WI38 (cell line): ENCODE data around the gene NRG3.

Source experiments
- H3K4me3 ChIP-seq: 2 replicates; pipeline ENCODE4 v1.5.1; 2011; ENCODE audit warnings: low read depth, mild to moderate bottlenecking, control low read depth, low read length
- TF ChIP-seq, protein P1 (sequence below): IDR thresholded peaks from 2 replicates; pipeline ENCODE4 v1.5.1; 2012; ENCODE audit warnings: low read depth, mild to moderate bottlenecking, control low read depth, low read length

NRG3 gene

GRCh38 chr10:82683945-82684344 lies 809.0 kb downstream of the NRG3 start:
- TF ChIP-seq, protein P1, sequence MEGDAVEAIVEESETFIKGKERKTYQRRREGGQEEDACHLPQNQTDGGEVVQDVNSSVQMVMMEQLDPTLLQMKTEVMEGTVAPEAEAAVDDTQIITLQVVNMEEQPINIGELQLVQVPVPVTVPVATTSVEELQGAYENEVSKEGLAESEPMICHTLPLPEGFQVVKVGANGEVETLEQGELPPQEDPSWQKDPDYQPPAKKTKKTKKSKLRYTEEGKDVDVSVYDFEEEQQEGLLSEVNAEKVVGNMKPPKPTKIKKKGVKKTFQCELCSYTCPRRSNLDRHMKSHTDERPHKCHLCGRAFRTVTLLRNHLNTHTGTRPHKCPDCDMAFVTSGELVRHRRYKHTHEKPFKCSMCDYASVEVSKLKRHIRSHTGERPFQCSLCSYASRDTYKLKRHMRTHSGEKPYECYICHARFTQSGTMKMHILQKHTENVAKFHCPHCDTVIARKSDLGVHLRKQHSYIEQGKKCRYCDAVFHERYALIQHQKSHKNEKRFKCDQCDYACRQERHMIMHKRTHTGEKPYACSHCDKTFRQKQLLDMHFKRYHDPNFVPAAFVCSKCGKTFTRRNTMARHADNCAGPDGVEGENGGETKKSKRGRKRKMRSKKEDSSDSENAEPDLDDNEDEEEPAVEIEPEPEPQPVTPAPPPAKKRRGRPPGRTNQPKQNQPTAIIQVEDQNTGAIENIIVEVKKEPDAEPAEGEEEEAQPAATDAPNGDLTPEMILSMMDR: no peak
- no peak overlapping the region for H3K4me3 ChIP-seq

DNA sequence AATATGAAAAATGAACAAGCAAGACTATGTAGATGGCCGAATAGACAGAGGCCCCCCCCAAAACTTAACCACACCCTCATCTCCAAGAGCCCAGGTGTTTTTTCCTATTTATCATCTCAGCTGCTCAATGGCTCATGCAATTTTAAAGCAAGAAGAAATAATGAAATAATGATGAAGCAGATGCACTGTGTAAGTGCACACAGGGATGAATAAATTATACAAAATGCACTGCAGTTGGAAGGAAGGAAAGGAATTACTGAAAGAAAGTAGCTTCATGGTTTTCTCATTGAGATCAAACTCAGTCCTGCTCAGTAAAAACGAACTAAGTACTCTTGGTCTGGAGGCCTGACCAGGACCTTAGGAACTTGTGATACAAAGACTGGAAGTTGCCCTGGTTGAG lies 810.1 kb downstream of the NRG3 start:
- TF ChIP-seq, protein P1: no peak
- no peak overlapping the region for H3K4me3 ChIP-seq

GRCh38 chr10:82691211-82691610 lies 816.2 kb downstream of the NRG3 start:
- TF ChIP-seq, protein P1: no peak
- H3K4me3 ChIP-seq: no peak overlapping the region

- H3K4me3 ChIP-seq: no peak overlapping the region
- TF ChIP-seq, protein P1: no peak
These were observed 817.5 kb downstream of the NRG3 start for GRCh38 chr10:82692458-82692857.

DNA sequence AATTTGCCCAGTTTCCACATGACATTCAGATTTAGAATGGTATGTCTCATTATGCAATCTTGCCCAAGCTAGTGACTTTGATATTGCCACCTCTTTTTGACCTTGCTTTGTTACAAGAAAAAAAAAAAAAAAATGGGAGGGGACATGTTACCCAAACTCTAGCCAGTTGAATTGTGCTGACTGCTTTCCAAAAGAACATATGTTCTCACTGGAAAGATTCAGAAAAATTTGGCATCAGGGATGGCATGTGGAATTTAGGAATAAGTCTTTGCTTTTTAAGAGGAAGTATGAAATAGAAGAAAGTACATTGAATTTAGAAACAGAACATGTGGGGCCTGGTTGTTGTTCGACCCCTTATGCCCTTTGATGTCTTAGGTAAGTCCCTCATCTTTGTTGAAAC lies 846.8 kb downstream of the NRG3 start:
- H3K4me3 ChIP-seq: no peak overlapping the region
- TF ChIP-seq, protein P1: no peak

DNA sequence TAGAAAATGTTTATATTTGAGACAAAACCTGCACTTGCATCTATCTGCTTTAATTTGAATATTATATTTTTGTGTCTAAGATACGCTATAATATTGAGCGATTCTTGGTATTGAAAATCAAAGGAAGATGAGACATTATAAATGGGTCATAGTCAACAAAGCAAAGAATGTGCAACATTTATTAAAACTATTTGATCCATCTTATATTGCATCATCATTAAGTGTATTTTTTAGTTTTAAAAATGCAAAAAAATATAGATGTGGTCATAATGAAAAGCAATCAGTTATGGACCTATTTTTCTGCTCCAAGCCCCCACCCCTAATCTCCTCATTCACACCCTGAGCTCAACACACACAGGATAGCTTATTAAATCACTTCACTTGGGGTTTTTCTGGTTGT lies 847.3 kb downstream of the NRG3 start:
- no peak overlapping the region for H3K4me3 ChIP-seq
- TF ChIP-seq, protein P1: no peak

DNA sequence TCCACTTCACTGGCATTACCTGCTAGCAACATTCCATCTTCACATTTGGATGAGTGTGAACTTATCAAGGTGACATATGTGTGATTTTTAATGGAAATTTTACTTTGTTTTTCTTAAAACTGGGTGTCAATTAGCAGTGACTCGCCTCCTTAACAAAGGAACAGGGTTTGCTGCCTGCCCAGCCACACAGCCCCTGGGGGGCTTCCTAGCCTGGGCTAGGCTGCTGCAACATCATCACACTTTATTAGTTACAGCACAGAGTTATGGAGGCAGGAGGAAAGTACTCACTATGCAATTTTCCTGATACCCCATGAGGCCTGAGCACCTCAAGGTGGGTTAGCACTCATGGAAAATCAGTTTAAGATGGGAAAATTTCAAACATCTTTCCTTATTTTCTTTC lies 861.3 kb downstream of the NRG3 start:
- TF ChIP-seq, protein P1: no peak
- no peak overlapping the region for H3K4me3 ChIP-seq
